ENCODE data around the gene SERPINB2.

- TF ChIP-seq POLR2A (IDR thresholded peaks at IDR 0.05; ENCODE audit: borderline replicate concordance, extremely low read depth, insufficient read depth, insufficient read length) (no peak), CEBPB (IDR thresholded peaks at IDR 0.05; ENCODE audit: low read depth) (no peak), RAD21 (IDR thresholded peaks at IDR 0.05; ENCODE audit: low read depth) (peak; percentile 79), EZH2 (IDR thresholded peaks at IDR 0.05) (no peak), ZNF274 (IDR thresholded peaks at IDR 0.05; ENCODE audit: low read depth, low read length) (no peak), EGR1 (IDR thresholded peaks at IDR 0.05; ENCODE audit: low read depth) (no peak), CBX3 (IDR thresholded peaks at IDR 0.05; ENCODE audit: low read depth) (no peak), POLR2AphosphoS5 (IDR thresholded peaks at IDR 0.05; ENCODE audit: low read depth, low read length) (no peak), ATF3 (IDR thresholded peaks at IDR 0.05) (no peak), SIN3A (IDR thresholded peaks at IDR 0.05; ENCODE audit: low read depth) (no peak)
- TF ChIP-seq, protein P1, sequence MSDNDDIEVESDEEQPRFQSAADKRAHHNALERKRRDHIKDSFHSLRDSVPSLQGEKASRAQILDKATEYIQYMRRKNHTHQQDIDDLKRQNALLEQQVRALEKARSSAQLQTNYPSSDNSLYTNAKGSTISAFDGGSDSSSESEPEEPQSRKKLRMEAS (IDR thresholded peaks at IDR 0.05): no peak
- TF ChIP-seq, protein P2, sequence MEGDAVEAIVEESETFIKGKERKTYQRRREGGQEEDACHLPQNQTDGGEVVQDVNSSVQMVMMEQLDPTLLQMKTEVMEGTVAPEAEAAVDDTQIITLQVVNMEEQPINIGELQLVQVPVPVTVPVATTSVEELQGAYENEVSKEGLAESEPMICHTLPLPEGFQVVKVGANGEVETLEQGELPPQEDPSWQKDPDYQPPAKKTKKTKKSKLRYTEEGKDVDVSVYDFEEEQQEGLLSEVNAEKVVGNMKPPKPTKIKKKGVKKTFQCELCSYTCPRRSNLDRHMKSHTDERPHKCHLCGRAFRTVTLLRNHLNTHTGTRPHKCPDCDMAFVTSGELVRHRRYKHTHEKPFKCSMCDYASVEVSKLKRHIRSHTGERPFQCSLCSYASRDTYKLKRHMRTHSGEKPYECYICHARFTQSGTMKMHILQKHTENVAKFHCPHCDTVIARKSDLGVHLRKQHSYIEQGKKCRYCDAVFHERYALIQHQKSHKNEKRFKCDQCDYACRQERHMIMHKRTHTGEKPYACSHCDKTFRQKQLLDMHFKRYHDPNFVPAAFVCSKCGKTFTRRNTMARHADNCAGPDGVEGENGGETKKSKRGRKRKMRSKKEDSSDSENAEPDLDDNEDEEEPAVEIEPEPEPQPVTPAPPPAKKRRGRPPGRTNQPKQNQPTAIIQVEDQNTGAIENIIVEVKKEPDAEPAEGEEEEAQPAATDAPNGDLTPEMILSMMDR (IDR thresholded peaks at IDR 0.05 in 2 of 3, conservative IDR thresholded peaks at IDR 0.05 in 1 of 3; ENCODE audit: borderline replicate concordance in 1 of 3, insufficient read depth in 1 of 3, low read depth in 2 of 3, low read length in 2 of 3): peak; percentile 37 to 66 (median 58); a peak in 4 of 6 replicates
Measured at GRCh38 chr18:63844254-63844653, 43.3 kb upstream of the SERPINB2 start.
